ENCODE results near the gene ID1. TPM values are rescaled to one million over a fixed set of nuclear protein-coding genes. Genes with fewer than 3 reads are reported as not detected.
"Not testable (repeated sequence)": the region's sequence is repeated elsewhere in the genome, so short reads cannot be mapped to it uniquely, and the experiment has no call there.

ID1 gene
- total RNA-seq, 4 donors from 2014 or later: 237 to 353 (median 301) TPM

GRCh38 chr20:31578448-31579138 lies 26.5 kb upstream of the ID1 start:
- WGBS, 2 donors: 92 to 100% methylated on average over 2 to 31 of the region's 43 CpGs
- TF ChIP-seq POLR2A (IDR thresholded peaks at IDR 0.05): no peak
- TF ChIP-seq, protein P1, sequence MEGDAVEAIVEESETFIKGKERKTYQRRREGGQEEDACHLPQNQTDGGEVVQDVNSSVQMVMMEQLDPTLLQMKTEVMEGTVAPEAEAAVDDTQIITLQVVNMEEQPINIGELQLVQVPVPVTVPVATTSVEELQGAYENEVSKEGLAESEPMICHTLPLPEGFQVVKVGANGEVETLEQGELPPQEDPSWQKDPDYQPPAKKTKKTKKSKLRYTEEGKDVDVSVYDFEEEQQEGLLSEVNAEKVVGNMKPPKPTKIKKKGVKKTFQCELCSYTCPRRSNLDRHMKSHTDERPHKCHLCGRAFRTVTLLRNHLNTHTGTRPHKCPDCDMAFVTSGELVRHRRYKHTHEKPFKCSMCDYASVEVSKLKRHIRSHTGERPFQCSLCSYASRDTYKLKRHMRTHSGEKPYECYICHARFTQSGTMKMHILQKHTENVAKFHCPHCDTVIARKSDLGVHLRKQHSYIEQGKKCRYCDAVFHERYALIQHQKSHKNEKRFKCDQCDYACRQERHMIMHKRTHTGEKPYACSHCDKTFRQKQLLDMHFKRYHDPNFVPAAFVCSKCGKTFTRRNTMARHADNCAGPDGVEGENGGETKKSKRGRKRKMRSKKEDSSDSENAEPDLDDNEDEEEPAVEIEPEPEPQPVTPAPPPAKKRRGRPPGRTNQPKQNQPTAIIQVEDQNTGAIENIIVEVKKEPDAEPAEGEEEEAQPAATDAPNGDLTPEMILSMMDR (IDR thresholded peaks at IDR 0.05): no peak
- intact Hi-C loops (cut with DNase I; ENCODE audit: low total_unique reads): no loop called here
- H3K4me3 ChIP-seq (ENCODE audit: low read depth, poor library complexity, severe bottlenecking): no peak overlapping the region
- DNase-seq (ENCODE audit: low spot score in 2 of 2): no peak

- no peak for DNase-seq (ENCODE audit: low spot score in 2 of 2)
- no peak overlapping the region for H3K4me3 ChIP-seq (ENCODE audit: low read depth, poor library complexity, severe bottlenecking)
- TF ChIP-seq, protein P1 (IDR thresholded peaks at IDR 0.05): no peak
- no peak for TF ChIP-seq POLR2A (IDR thresholded peaks at IDR 0.05)
- intact Hi-C loops (cut with DNase I; ENCODE audit: low total_unique reads): no loop called here
- WGBS, 2 donors: 93 to 94% methylated on average over 6 of the region's 6 CpGs
These were observed 25.8 kb upstream of the ID1 start for GRCh38 chr20:31579245-31579644.

GRCh38 chr20:31579941-31580651 lies 25.0 kb upstream of the ID1 start:
- DNase-seq (ENCODE audit: low spot score in 2 of 2); intact Hi-C loops (cut with DNase I; ENCODE audit: low total_unique reads): not testable (repeated sequence)
- 94 to 98% methylated on average over 17 of the region's 17 CpGs for WGBS, 2 donors

DNA sequence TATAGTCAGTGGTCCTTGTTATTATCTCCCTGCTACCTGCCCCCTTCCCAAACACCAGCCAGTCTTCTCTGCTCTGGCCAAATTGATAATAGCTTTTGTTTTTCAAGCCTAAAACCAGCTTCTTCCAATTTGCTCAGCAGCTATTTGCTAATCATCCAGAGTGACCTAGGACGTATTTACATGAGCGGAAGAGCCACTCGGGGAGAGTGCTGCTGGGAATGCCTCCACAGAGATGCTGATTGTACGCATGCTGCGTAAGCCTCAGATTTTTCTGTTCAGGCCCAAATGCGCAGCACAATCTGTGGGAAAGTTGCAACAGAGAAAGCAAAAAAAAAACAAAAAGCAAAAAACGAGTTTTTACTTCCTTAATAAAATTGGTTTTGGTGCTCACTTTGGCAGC lies 24.4 kb upstream of the ID1 start:
- H3K4me3 ChIP-seq (ENCODE audit: low read depth, poor library complexity, severe bottlenecking): no peak overlapping the region
- TF ChIP-seq, protein P1 (IDR thresholded peaks at IDR 0.05): no peak
- TF ChIP-seq POLR2A (IDR thresholded peaks at IDR 0.05): no peak
- DNase-seq (ENCODE audit: low spot score in 2 of 2): no peak
- WGBS, 2 donors: 75 to 84% methylated on average over 7 of the region's 7 CpGs
- intact Hi-C loops (cut with DNase I; ENCODE audit: low total_unique reads): no loop called here

More at GRCh38 chr20:31579941-31580651, 25.0 kb upstream of the ID1 start:
- H3K4me3 ChIP-seq (ENCODE audit: low read depth, poor library complexity, severe bottlenecking): not testable (repeated sequence)

DNA sequence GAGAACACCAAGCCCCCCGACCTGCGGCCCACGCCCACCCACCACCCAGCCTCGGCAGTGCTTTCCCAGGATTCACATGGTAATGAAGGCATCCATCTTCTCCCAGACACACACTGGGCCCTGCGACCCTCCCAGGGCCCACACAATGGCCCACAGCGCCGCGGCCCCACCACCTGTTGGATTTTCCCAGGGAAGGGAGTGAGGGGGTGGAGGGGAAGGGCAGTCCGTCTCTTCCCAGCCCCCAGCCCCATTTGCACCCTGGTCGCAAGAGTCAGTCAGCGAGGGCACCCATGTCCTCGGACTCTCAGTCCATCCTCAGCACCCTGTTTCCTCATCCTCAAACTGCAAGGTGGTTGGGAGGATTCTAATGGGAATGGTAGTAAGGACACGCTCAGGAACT lies 23.7 kb upstream of the ID1 start:
- intact Hi-C loops (cut with DNase I; ENCODE audit: low total_unique reads): no loop called here
- DNase-seq (ENCODE audit: low spot score in 2 of 2): no peak
- H3K4me3 ChIP-seq (ENCODE audit: low read depth, poor library complexity, severe bottlenecking): no peak overlapping the region
- TF ChIP-seq, protein P1 (IDR thresholded peaks at IDR 0.05): no peak
- no peak for TF ChIP-seq POLR2A (IDR thresholded peaks at IDR 0.05)
- WGBS, 2 donors: 84% methylated on average over 13 of the region's 13 CpGs

DNA sequence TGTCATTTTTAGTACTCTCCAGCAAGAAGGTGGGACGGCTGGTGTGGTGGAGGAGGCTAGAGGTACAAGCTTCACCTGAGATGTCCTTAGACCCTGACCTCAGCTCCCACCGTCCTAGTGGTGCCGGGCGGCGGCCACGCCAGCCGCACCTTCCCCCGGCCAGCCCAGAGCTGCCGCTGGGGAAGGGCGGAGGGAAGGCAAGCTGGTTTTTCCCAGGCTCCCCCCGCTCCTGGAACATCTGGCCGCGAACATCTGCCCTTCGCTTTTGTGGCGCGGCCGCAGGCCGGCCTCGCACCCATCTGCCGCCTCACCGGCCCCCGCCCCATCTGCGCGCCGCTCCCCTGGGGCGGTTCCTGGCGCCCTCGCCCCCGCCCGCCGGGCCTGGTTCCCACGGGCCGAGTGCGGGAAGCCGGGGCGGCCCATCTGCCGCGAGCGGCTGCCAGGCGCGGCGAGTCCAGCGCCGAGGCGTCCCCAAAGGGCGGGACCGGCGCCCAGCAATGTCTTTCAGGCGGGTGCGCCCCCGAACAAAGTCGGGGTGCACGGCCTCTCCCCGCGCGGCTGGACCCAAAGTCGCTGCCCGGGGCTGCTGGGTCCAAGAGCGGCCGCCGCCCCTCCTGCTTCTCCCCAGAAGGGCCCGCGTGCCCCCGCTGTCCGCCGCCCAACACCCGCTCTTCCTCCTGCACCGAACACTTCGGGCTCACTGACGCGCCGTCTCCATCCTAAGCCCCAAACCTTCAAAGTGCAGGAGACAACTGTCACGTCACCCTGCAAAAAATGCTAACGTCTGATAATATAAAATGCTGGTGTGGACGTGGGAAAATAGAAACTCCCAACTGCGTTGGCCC lies 17.3 kb upstream of the ID1 start:
- H3K4me3 ChIP-seq (ENCODE audit: low read depth, poor library complexity, severe bottlenecking): peak overlapping the region; percentile 9
- intact Hi-C loops (cut with DNase I; ENCODE audit: low total_unique reads): no loop called here
- WGBS, 2 donors: 3 to 17% methylated on average over 29 to 66 of the region's 76 CpGs
- TF ChIP-seq, protein P1 (IDR thresholded peaks at IDR 0.05): no peak
- no peak for TF ChIP-seq POLR2A (IDR thresholded peaks at IDR 0.05)
- no peak for DNase-seq (ENCODE audit: low spot score in 2 of 2)
